GM23338 (cell line): ENCODE results near the gene PTF1A. TPM values are rescaled to one million over a fixed set of nuclear protein-coding genes. Genes with fewer than 3 reads are reported as not detected.

ENCODE experiments used
- ATAC-seq: fragments of 200-7000 bp; cut with Tn5 transposase; 3 replicates; pipeline ENCODE4 v1.9.1; 2020
- DNase-seq: peaks from one replicate; pipeline ENCODE4 v3.0.0-alpha.2; 2015; ENCODE audit warnings: low spot score
- H2AFZ ChIP-seq: fragments of 200-600 bp; sonication (generic); 2 replicates; pipeline ENCODE4 v1.8.0; 2016; ENCODE audit warnings: antibody characterized with exemption, mild to moderate bottlenecking, moderate library complexity
- H3F3A ChIP-seq: fragments of 200-600 bp; sonication (generic); replicated peaks from 2 replicates; pipeline ENCODE4 v1.8.0; 2017; ENCODE audit warnings: antibody characterized with exemption, mixed run types, low read depth
- H3K27ac ChIP-seq: fragments of 200-600 bp; sonication (generic); 2 replicates; pipeline ENCODE4 v1.6.1; 2016; ENCODE audit warnings: low read depth
- H3K27me3 ChIP-seq: fragments of 200-600 bp; sonication (generic); 2 replicates; pipeline ENCODE4 v1.8.0; 2016; ENCODE audit warnings: mild to moderate bottlenecking, mixed run types, moderate library complexity; ENCODE audit not compliant: insufficient read depth
- H3K36me3 ChIP-seq: fragments of 200-600 bp; sonication (generic); 2 replicates; pipeline ENCODE4 v1.8.0; 2016; ENCODE audit warnings: mild to moderate bottlenecking; ENCODE audit not compliant: insufficient read depth
- H3K4me1 ChIP-seq: fragments of 200-600 bp; sonication (generic); 2 replicates; pipeline ENCODE4 v1.8.0; 2016; ENCODE audit warnings: mild to moderate bottlenecking, moderate library complexity; ENCODE audit not compliant: insufficient read depth
- H3K4me2 ChIP-seq: fragments of 200-600 bp; sonication (generic); 2 replicates; pipeline ENCODE4 v1.7.1; 2017; ENCODE audit warnings: mixed run types
- H3K4me3 ChIP-seq: fragments of 200-600 bp; sonication (generic); 2 replicates; pipeline ENCODE4 v1.6.1; 2016; ENCODE audit warnings: mixed run types
- H3K79me2 ChIP-seq: fragments of 200-600 bp; sonication (generic); replicated peaks from 2 replicates; pipeline ENCODE4 v1.8.0; 2017; ENCODE audit warnings: mild to moderate bottlenecking; ENCODE audit not compliant: insufficient read depth
- H3K9me2 ChIP-seq: fragments of 200-600 bp; sonication (generic); 2 replicates; pipeline ENCODE4 v1.8.0; 2017; ENCODE audit not compliant: insufficient read depth
- H4K20me1 ChIP-seq: fragments of 200-600 bp; sonication (generic); replicated peaks from 2 replicates; pipeline ENCODE4 v1.8.0; 2017; ENCODE audit warnings: mild to moderate bottlenecking; ENCODE audit not compliant: insufficient read depth
- H3K27ac Mint-ChIP-seq: 2 replicates; pipeline ENCODE4 v1.8.0; 2020; ENCODE audit warnings: inconsistent platforms, mild to moderate bottlenecking, moderate library complexity, mixed read lengths
- H3K27me3 Mint-ChIP-seq: 3 replicates; pipeline ENCODE4 v1.8.0; 2022; ENCODE audit warnings: low read depth, mild to moderate bottlenecking, moderate library complexity, mixed read lengths, inconsistent platforms; ENCODE audit not compliant: insufficient read depth, poor library complexity
- H3K36me3 Mint-ChIP-seq: 3 replicates; pipeline ENCODE4 v1.8.0; 2021; ENCODE audit warnings: low read depth, mild to moderate bottlenecking, inconsistent platforms, moderate library complexity, mixed read lengths
- H3K4me1 Mint-ChIP-seq: 3 replicates; pipeline ENCODE4 v1.8.0; 2020; ENCODE audit warnings: mild to moderate bottlenecking, inconsistent platforms, mixed read lengths
- H3K4me3 Mint-ChIP-seq: 3 replicates; pipeline ENCODE4 v1.8.0; 2021; ENCODE audit warnings: moderate library complexity, mild to moderate bottlenecking, inconsistent platforms, mixed read lengths
- H3K9me3 Mint-ChIP-seq: 3 replicates; pipeline ENCODE4 v1.8.0; 2020; ENCODE audit warnings: moderate library complexity, mild to moderate bottlenecking, inconsistent platforms, mixed read lengths
- CTCF ChIP-seq, 2 experiments: fragments of 200-600 bp in 1 of 2; sonication (generic) in 1 of 2; conservative IDR thresholded peaks; 2 replicates each; pipeline versions ENCODE4 v1.5.1 to v1.6.1; 2016 to 2017; ENCODE audit warnings: antibody characterized with exemption in 2 of 2, low read depth in 2 of 2, mild to moderate bottlenecking in 2 of 2, moderate library complexity in 1 of 2
- EZH2 ChIP-seq: fragments of 200-600 bp; sonication (generic); IDR thresholded peaks from one replicate; pipeline ENCODE4 v1.8.0; 2017; ENCODE audit warnings: antibody characterized with exemption, mild to moderate bottlenecking, low read depth; ENCODE audit not compliant: unreplicated experiment
- EZH2phosphoT487 ChIP-seq: fragments of 200-600 bp; sonication (generic); IDR thresholded peaks from one replicate; pipeline ENCODE4 v1.8.1; 2018; ENCODE audit warnings: antibody characterized with exemption; ENCODE audit not compliant: unreplicated experiment
- JUNB ChIP-seq: IDR thresholded peaks from one replicate; pipeline ENCODE4 v1.6.1; 2016; ENCODE audit warnings: antibody characterized with exemption; ENCODE audit not compliant: unreplicated experiment
- NANOG ChIP-seq: IDR thresholded peaks from 2 replicates; pipeline ENCODE4 v1.6.1; 2016; ENCODE audit warnings: antibody characterized with exemption, borderline replicate concordance
- POLR2AphosphoS5 ChIP-seq: IDR thresholded peaks from 2 replicates; pipeline ENCODE4 v1.6.1; 2016; ENCODE audit warnings: antibody characterized with exemption, low read depth
- STAT1 ChIP-seq: IDR thresholded peaks from one replicate; pipeline ENCODE4 v1.6.1; 2016; ENCODE audit warnings: antibody characterized with exemption; ENCODE audit not compliant: unreplicated experiment
- ZNF114 ChIP-seq: fragments of 250-450 bp; sonication (Bioruptor Pico); IDR thresholded peaks from 2 replicates; pipeline ENCODE4 v1.5.0; 2020; ENCODE audit warnings: mild to moderate bottlenecking, moderate library complexity
- ZNF331 ChIP-seq: fragments of 250-450 bp; sonication (Bioruptor Pico); IDR thresholded peaks from 2 replicates; pipeline ENCODE4 v1.5.0; 2020; ENCODE audit warnings: low read depth, mild to moderate bottlenecking, moderate library complexity
- polyA plus RNA-seq: library from polyadenylated mRNA; unstranded; fragments of >200 nt; fragmentation: Nextera tagmentation; extraction: Ambion mirVana; gene quantifications from 2 replicates; pipeline ENCODE4 v1.2.1, GENCODE V29; 2016
- total RNA-seq: library from RNA; depleted of rRNA; stranded (reverse); fragments of >200 nt; shearing (Covaris generic); gene quantifications from 2 replicates; pipeline ENCODE4 v1.2.3, GENCODE V29; 2014

Gene PTF1A
- total and polyA plus RNA-seq, 2 experiments from 2014 or later: not detected

- TF ChIP-seq CTCF (conservative IDR thresholded peaks at IDR 0.05; ENCODE audit: low read depth in 2 of 2): no peak
- no peak for TF ChIP-seq STAT1
- no peak for TF ChIP-seq NANOG
- TF ChIP-seq EZH2phosphoT487: no peak
Measured at GRCh38 chr10:23147035-23147434, 45.1 kb upstream of the PTF1A start (continued).

- DNase-seq (no peak), ATAC-seq (no peak)
- H3K4me1 ChIP-seq: no peaks in the 10 kb centered on the region
- no peaks in the 10 kb centered on the region for H3F3A ChIP-seq
- H2AFZ ChIP-seq: no peak overlapping the region
- Mint-ChIP-seq H3K27me3 (no peaks in the 10 kb centered on the region), H3K4me3 (no peak overlapping the region), H3K27ac (no peak overlapping the region), H3K36me3 (no peaks in the 10 kb centered on the region), H3K9me3 (no peaks in the 10 kb centered on the region), H3K4me1 (no peaks in the 10 kb centered on the region)
- TF ChIP-seq JUNB: no peak
- no peaks in the 10 kb centered on the region for H3K9me2 ChIP-seq
- H3K36me3 ChIP-seq: no peaks in the 10 kb centered on the region
- H3K4me3 ChIP-seq: no peak overlapping the region
- H3K4me2 ChIP-seq: no peak overlapping the region
- no peak overlapping the region for H3K27ac ChIP-seq
- H3K79me2 ChIP-seq: no peaks in the 10 kb centered on the region
- no peaks in the 10 kb centered on the region for H4K20me1 ChIP-seq
- H3K27me3 ChIP-seq: no peaks in the 10 kb centered on the region
Measured at GRCh38 chr10:23148214-23148613, 43.9 kb upstream of the PTF1A start.

- no peaks in the 10 kb centered on the region for H3K36me3 ChIP-seq
- DNase-seq: no peak
- H3K27ac Mint-ChIP-seq: no peak overlapping the region
- no peaks in the 10 kb centered on the region for H3K9me2 ChIP-seq
- TF ChIP-seq EZH2: no peak
- no peak overlapping the region for H3K4me3 ChIP-seq
- H3K4me1 Mint-ChIP-seq: no peaks in the 10 kb centered on the region
- ATAC-seq: no peak
- no peak overlapping the region for H3K4me2 ChIP-seq
- H3K27me3 ChIP-seq: no peaks in the 10 kb centered on the region
- H3K36me3 Mint-ChIP-seq: no peaks in the 10 kb centered on the region
- H3K27ac ChIP-seq: no peak overlapping the region
- no peaks in the 10 kb centered on the region for H3F3A ChIP-seq
- H3K27me3 Mint-ChIP-seq: no peaks in the 10 kb centered on the region
- no peaks in the 10 kb centered on the region for H4K20me1 ChIP-seq
- H3K4me3 Mint-ChIP-seq: no peak overlapping the region
- no peaks in the 10 kb centered on the region for H3K9me3 Mint-ChIP-seq
- H3K79me2 ChIP-seq: no peaks in the 10 kb centered on the region
- no peak overlapping the region for H2AFZ ChIP-seq
- no peaks in the 10 kb centered on the region for H3K4me1 ChIP-seq
Measured at GRCh38 chr10:23150091-23150490, 42.0 kb upstream of the PTF1A start.

GRCh38 chr10:23150610-23151009 is 41.5 kb upstream of the PTF1A start:
- H3K27me3 ChIP-seq: no peaks in the 10 kb centered on the region
- no peak for ATAC-seq
- no peaks in the 10 kb centered on the region for H3F3A ChIP-seq
- H3K4me3 Mint-ChIP-seq: no peak overlapping the region
- no peaks in the 10 kb centered on the region for H3K36me3 Mint-ChIP-seq
- H3K4me1 Mint-ChIP-seq: no peaks in the 10 kb centered on the region
- H3K4me3 ChIP-seq: no peak overlapping the region
- no peak overlapping the region for H3K27ac Mint-ChIP-seq
- H3K36me3 ChIP-seq: no peaks in the 10 kb centered on the region
- no peaks in the 10 kb centered on the region for H3K9me2 ChIP-seq
- H3K79me2 ChIP-seq: no peaks in the 10 kb centered on the region
- TF ChIP-seq ZNF114 (CRISPR knock-in tag) (no peak), POLR2AphosphoS5 (no peak), JUNB (no peak), ZNF331 (CRISPR knock-in tag) (no peak)
- H3K27ac ChIP-seq: no peak overlapping the region
- peak; percentile 17 for DNase-seq
- H3K4me2 ChIP-seq: no peak overlapping the region
- H3K9me3 Mint-ChIP-seq: no peaks in the 10 kb centered on the region
- H4K20me1 ChIP-seq: no peaks in the 10 kb centered on the region
- no peak overlapping the region for H2AFZ ChIP-seq
- no peaks in the 10 kb centered on the region for H3K27me3 Mint-ChIP-seq
- no peaks in the 10 kb centered on the region for H3K4me1 ChIP-seq
